Measurements from ENCODE around the gene CARD19.

CARD19 gene

GRCh38 chr9:93061791-93062763, 33.9 kb upstream of the CARD19 start:
- no peak for DNase-seq (ENCODE audit: low read depth in 2 of 2, low spot score in 1 of 2)

DNA sequence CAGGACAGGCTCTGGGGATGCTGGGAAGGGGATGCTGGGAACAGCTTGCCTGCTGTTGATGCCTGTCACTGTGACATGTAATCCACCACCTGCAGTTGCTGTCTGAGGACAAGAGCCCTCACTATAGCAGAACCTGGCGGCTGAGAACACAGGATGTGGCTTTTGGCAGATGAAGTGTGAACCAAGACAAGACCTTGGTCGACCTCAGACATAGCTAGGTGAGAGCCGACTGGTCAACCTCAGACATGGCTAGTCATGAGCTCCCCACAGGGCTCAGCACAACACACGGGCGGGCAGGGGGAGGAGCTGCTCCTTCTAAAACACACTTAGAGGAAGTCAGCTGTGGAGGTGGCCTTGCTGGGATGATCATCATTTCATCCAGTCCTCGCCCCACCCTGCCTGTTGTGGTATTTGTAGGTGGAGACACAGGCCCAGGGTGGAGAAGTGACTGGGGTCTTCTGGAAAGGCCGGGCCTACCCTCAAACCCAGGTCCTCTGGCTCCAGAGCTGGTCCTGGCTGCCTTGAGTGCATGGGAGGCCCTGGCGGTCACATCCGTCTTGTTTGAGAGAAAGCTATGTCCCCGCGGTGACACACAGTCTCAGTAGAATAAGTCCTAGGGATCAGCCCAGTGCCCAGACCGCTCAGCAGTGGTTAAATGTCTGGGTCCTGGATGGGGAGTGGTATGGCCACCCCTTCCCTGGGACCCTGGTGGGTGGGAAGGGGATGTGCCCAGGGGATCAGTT, 31.5 kb upstream of the CARD19 start:
- DNase-seq (ENCODE audit: low read depth in 2 of 2, low spot score in 1 of 2): peak; percentile 63 to 80

- no peak for DNase-seq (ENCODE audit: low read depth in 2 of 2, low spot score in 1 of 2)
Measured at GRCh38 chr9:93065135-93065720, 30.8 kb upstream of the CARD19 start.

- no peak for DNase-seq (ENCODE audit: low read depth in 2 of 2, low spot score in 1 of 2)
Measured at GRCh38 chr9:93066978-93067603, 28.9 kb upstream of the CARD19 start.

GRCh38 chr9:93068956-93069355, 27.1 kb upstream of the CARD19 start:
- DNase-seq (ENCODE audit: low read depth in 2 of 2, low spot score in 1 of 2): no peak

DNA sequence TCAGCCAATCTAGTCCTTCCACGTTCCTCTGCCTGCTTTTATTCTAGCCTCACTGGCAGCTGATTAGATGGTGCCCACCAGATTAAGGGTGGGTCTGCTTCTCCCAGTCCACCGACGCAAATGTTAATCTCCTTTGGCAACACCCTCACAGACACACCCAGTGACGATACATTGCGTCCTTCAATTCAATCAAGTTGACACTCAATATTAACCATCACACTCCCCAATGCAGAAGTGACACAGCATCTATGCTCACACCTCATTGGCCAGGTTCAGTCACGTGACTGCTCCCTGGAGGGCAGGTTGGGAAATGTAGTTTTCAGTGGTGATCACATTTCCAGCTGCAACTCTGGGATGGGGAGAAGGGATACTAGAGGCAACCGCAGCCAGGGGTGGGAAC, 24.6 kb upstream of the CARD19 start:
- DNase-seq (ENCODE audit: low read depth in 2 of 2, low spot score in 1 of 2): no peak

GRCh38 chr9:93072383-93072795, 23.6 kb upstream of the CARD19 start:
- no peak for DNase-seq (ENCODE audit: low read depth in 2 of 2, low spot score in 1 of 2)

- no peak for DNase-seq (ENCODE audit: low read depth in 2 of 2, low spot score in 1 of 2)
Measured at GRCh38 chr9:93076101-93076791, 19.8 kb upstream of the CARD19 start.

DNA sequence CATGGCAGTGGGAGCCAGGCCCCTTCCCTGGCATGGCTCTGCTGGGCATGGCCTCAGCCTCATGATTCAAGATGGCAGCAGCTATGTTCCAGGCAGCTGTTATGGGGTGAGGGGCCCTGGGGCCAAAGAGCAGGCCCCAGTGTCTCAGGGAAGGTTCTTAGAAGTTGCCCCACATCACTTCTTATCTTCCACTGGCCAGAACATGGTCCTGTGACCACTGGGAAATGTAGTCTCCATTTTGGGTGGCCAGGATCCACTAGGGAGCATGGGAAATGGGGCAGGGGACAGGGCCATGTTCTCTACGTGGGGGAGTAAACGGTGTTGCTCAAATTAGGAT, 19.3 kb upstream of the CARD19 start:
- DNase-seq (ENCODE audit: low read depth in 2 of 2, low spot score in 1 of 2): no peak

DNA sequence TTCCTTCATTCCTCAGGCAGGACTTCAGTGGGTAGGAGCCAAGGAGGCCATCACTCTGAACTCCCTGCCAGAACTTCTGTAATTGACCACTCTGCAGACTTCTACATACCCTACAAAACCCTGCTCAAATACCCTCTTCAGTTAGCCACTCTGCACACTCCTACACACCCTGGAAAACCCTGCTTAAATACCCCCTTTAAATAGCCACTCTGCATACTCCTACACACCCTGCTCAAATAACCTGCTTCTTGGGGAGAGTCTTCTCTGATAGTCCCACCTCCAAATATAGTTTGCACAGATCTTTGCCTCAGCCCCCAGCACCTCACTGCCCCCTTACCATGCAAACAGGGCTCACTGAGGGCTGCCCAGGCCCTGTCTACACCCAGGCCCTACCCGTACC, 18.6 kb upstream of the CARD19 start:
- DNase-seq (ENCODE audit: low read depth in 2 of 2, low spot score in 1 of 2): no peak

DNA sequence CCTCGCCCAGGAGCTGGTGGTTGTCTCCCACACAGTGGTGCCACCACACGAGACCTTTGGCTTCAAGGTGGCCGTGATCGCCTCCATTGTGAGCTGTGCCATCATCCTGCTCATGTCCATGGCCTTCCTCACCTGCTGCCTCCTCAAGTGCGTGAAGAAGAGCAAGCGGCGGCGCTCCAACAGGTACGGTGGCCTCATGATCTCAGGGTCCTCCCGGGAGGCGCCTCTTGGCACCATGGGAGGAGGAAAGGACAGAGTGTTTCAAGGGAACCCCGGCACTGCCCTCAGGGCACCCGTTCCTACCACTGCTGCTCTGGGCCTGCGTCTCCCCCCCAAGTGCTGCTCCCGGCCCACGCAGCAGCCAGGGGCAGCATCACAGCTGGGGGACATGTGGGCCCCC, 18.2 kb upstream of the CARD19 start:
- no peak for DNase-seq (ENCODE audit: low read depth in 2 of 2, low spot score in 1 of 2)

DNA sequence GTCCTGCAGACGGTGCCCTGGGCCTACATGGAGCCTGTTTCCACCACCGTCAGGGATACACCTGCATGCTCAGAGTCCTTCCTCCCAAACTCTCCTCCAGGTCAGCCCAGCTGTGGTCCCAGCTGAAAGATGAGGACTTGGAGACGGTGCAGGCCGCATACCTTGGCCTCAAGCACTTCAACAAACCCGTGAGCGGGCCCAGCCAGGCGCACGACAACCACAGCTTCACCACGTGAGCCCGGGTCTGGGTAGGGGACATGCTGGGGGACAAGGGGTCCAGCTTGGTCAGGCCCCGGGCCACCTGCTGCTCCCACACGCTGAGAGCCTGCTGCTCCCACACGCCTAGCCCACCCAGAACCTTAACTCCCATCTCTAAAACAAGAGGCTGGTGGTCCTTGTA, 16.6 kb upstream of the CARD19 start:
- no peak for DNase-seq (ENCODE audit: low read depth in 2 of 2, low spot score in 1 of 2)

GRCh38 chr9:93080406-93080805, 15.6 kb upstream of the CARD19 start:
- no peak for DNase-seq (ENCODE audit: low read depth in 2 of 2, low spot score in 1 of 2)

DNA sequence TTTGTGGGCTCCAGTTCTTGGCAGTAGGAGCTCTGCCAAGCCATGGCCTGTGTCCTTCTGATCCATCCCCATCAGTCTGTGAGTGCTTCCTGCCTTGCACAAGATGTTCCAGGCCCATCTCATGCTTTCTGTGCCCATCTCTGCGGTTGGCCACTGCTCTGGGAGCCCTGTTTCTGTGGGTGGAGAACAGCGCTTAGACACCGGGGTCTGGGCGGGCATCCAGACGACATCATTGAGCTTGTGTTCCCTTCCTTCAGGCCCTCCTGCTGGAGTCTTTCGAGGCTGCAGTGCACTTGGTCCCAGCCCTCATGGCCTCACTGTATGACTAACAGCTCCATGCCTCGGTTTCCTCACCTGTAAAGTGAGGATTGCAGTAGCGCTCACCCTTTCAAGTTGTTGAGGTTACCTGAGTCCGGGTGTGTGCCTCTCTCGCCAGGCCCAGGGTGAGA, 14.9 kb upstream of the CARD19 start:
- no peak for DNase-seq (ENCODE audit: low read depth in 2 of 2, low spot score in 1 of 2)

- DNase-seq (ENCODE audit: low read depth in 2 of 2, low spot score in 1 of 2): no peak
Measured at GRCh38 chr9:93081931-93082330, 14.1 kb upstream of the CARD19 start.

DNA sequence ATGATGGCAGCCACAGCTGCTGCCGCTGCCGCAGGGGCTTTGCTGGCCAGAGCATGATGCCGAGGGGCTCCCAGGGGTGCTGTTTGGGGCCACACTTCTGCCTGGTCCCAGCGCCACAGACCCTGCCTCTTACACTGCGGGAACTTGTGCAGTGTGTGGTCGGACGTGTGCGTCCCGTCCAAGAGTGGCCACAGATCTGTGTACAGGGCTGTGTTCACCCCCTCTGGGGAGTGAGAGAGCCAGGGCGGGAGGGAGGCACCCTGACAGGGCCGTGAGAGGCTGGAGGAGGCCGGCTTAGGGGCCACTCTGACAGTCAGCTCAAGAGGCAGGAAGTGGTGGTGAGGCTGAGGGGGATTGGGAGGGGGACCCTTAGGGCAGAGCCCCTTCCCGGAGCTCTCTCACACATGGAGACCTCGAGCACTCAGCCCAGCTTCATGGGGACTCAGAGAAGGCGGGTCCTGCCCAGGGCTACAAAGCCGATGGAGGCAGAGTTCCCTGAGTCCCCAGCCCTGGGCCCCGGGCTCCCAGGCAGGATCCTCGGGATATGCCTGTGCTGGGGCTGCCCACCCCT, 13.1 kb upstream of the CARD19 start:
- no peak for DNase-seq (ENCODE audit: low read depth in 2 of 2, low spot score in 1 of 2)

DNA sequence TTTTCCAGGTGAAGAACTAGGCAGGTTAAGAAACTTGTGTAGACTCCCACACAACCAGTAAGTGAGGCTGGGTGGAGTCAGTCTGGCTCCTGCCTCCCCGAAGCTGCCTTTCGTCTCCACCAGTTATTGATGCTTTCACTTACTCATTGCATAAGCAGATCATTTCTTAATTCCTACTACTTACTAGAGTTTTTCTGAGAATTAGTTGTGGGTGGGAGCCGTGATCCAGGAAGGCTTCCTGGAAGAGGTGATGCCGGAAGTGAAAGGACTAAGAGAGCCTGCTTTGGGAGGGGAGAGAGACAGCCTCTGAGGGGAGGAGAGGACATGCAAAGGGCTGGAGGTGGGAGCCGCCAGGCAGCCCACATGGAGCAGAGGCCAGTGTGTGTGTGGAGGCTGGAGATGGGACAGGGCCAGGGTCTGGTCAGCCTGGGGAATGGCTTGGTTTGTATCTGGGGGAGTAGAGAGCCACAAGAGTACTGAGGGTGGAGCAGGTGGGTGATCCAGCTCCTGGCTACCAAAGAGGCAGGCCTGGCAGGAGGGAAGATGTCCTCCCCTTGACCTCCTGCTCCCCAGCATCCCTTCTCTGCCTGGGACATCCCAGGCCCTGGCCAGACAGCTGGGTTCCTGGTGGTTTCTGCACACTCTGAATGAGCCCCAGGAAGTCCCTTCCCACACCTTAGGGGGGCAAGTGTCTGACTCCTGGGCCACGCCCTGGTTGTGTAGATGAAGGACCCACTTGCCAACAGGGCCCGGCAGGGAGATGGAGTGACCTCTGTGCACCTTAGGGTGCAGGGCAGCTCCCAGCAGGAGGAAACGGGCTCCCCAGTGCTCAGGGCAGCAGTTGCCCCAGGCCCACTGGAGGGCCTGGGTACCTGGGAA, 12.2 kb upstream of the CARD19 start:
- no peak for DNase-seq (ENCODE audit: low read depth in 2 of 2, low spot score in 1 of 2)

- no peak for DNase-seq (ENCODE audit: low read depth in 2 of 2, low spot score in 1 of 2)
Measured at GRCh38 chr9:93084471-93084881, 11.5 kb upstream of the CARD19 start.

DNA sequence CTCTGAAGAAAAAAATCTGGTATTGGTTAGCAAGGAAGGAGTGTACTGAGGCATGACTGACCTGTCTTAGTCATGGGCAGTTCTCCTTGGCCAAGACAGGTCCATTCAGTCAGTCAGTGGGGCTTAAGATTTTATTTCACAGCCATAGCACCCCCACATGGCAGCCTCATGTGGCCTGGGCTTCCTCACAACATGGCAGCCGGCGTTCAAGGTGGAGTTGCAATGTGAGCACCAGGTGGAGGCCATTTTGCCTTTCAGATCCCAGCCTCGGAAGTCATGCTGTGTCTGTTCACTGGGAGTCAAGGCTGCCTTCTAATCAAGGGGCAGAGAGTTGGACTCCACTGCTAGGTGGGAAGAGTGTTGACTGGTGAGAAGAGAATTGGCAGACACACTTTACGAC, 10.3 kb upstream of the CARD19 start:
- DNase-seq (ENCODE audit: low read depth in 2 of 2, low spot score in 1 of 2): no peak

All from stimulated activated CD8-positive, alpha-beta memory T cell treated with anti-CD3 and anti-CD28 coated beads, Interleukin-4, amount 100 ng/mL, for 4 hours (primary cell).